Measurements from ENCODE around the gene MBNL3. TPM values are rescaled to one million over a fixed set of nuclear protein-coding genes. Genes with fewer than 3 reads are reported as not detected.

Gene MBNL3
- total RNA-seq, 1 donor from 2014 or later = 47.0 TPM

- CTCF ChIA-PET = no interaction called here
- Mint-ChIP-seq H3K27ac (no peak overlapping the region), H3K27me3 (no peaks in the 10 kb centered on the region), H3K36me3 (ENCODE audit: low read depth) (peaks cover 23% of the 10 kb centered on the region), H3K4me1 (peaks cover 1% of the 10 kb centered on the region), H3K4me3 (no peak overlapping the region), H3K9me3 (no peaks in the 10 kb centered on the region)
- POLR2A ChIA-PET = no interaction called here
- no peak for TF ChIP-seq CTCF (IDR thresholded peaks at IDR 0.05)
- no peak for ATAC-seq (ENCODE audit: low read depth)
- intact Hi-C loops (cut with micrococcal nuclease) = no loop called here
- no peak for DNase-seq
These were observed 88.1 kb downstream of the MBNL3 start for GRCh38 chrX:132400706-132401105.

- no peak for TF ChIP-seq CTCF (IDR thresholded peaks at IDR 0.05)
- POLR2A ChIA-PET = no interaction called here
These were observed 93.2 kb downstream of the MBNL3 start for GRCh38 chrX:132395645-132396044.

GRCh38 chrX:132395026-132395425 is 93.8 kb downstream of the MBNL3 start:
- TF ChIP-seq CTCF (IDR thresholded peaks at IDR 0.05) = no peak
- ChIA-PET POLR2A (no interaction called here), CTCF (no interaction called here)
- peaks cover 1% of the 10 kb centered on the region for H3K4me1 Mint-ChIP-seq
- H3K4me3 Mint-ChIP-seq = no peak overlapping the region
- no peak for DNase-seq
- intact Hi-C loops (cut with micrococcal nuclease) = no loop called here
- H3K9me3 Mint-ChIP-seq = no peaks in the 10 kb centered on the region
- H3K27me3 Mint-ChIP-seq = no peaks in the 10 kb centered on the region
- ATAC-seq (ENCODE audit: low read depth) = no peak
- H3K27ac Mint-ChIP-seq = no peak overlapping the region
- H3K36me3 Mint-ChIP-seq (ENCODE audit: low read depth) = peaks cover 17% of the 10 kb centered on the region

More at GRCh38 chrX:132395645-132396044, 93.2 kb downstream of the MBNL3 start:
- ATAC-seq (ENCODE audit: low read depth) (no peak), DNase-seq (no peak)
- H3K4me1 Mint-ChIP-seq = peaks cover 1% of the 10 kb centered on the region
- H3K27me3 Mint-ChIP-seq = no peaks in the 10 kb centered on the region
- H3K36me3 Mint-ChIP-seq (ENCODE audit: low read depth) = peaks cover 20% of the 10 kb centered on the region
- no peak overlapping the region for H3K27ac Mint-ChIP-seq
- H3K4me3 Mint-ChIP-seq = no peak overlapping the region
- no peaks in the 10 kb centered on the region for H3K9me3 Mint-ChIP-seq
- CTCF ChIA-PET = no interaction called here
- intact Hi-C loops (cut with micrococcal nuclease) = no loop called here

GRCh38 chrX:132394591-132394990 is 94.2 kb downstream of the MBNL3 start:
- no peak for ATAC-seq (ENCODE audit: low read depth)
- Mint-ChIP-seq H3K27me3 (no peaks in the 10 kb centered on the region), H3K4me1 (peaks cover 1% of the 10 kb centered on the region), H3K36me3 (ENCODE audit: low read depth) (peaks cover 17% of the 10 kb centered on the region), H3K27ac (no peak overlapping the region), H3K9me3 (no peaks in the 10 kb centered on the region), H3K4me3 (no peak overlapping the region)
- ChIA-PET CTCF (no interaction called here), POLR2A (no interaction called here)
- DNase-seq = no peak
- TF ChIP-seq CTCF (IDR thresholded peaks at IDR 0.05) = no peak
- intact Hi-C loops (cut with micrococcal nuclease) = no loop called here

GRCh38 chrX:132393992-132394391 is 94.8 kb downstream of the MBNL3 start:
- no peak overlapping the region for H3K4me3 Mint-ChIP-seq
- H3K27me3 Mint-ChIP-seq = no peaks in the 10 kb centered on the region
- peaks cover 1% of the 10 kb centered on the region for H3K4me1 Mint-ChIP-seq
- DNase-seq (no peak), ATAC-seq (ENCODE audit: low read depth) (no peak)
- ChIA-PET CTCF (no interaction called here), POLR2A (no interaction called here)
- TF ChIP-seq CTCF (IDR thresholded peaks at IDR 0.05) = no peak
- H3K36me3 Mint-ChIP-seq (ENCODE audit: low read depth) = peaks cover 22% of the 10 kb centered on the region
- no peaks in the 10 kb centered on the region for H3K9me3 Mint-ChIP-seq
- peak overlapping the region; percentile 0 for H3K27ac Mint-ChIP-seq
- intact Hi-C loops (cut with micrococcal nuclease) = no loop called here
